Activated gamma-delta T cell treated with Interleukin-2 at 50 U/mL for 16 hours (primary cell): Measurements from ENCODE around the gene ITIH1.
"Not testable (repeated sequence)": the region's sequence is repeated elsewhere in the genome, so short reads cannot be mapped to it uniquely, and the experiment has no call there.

Experiments
- DNase-seq: peaks from one replicate; pipeline ENCODE4 v3.0.0-alpha.2; 2020

Gene ITIH1

DNA sequence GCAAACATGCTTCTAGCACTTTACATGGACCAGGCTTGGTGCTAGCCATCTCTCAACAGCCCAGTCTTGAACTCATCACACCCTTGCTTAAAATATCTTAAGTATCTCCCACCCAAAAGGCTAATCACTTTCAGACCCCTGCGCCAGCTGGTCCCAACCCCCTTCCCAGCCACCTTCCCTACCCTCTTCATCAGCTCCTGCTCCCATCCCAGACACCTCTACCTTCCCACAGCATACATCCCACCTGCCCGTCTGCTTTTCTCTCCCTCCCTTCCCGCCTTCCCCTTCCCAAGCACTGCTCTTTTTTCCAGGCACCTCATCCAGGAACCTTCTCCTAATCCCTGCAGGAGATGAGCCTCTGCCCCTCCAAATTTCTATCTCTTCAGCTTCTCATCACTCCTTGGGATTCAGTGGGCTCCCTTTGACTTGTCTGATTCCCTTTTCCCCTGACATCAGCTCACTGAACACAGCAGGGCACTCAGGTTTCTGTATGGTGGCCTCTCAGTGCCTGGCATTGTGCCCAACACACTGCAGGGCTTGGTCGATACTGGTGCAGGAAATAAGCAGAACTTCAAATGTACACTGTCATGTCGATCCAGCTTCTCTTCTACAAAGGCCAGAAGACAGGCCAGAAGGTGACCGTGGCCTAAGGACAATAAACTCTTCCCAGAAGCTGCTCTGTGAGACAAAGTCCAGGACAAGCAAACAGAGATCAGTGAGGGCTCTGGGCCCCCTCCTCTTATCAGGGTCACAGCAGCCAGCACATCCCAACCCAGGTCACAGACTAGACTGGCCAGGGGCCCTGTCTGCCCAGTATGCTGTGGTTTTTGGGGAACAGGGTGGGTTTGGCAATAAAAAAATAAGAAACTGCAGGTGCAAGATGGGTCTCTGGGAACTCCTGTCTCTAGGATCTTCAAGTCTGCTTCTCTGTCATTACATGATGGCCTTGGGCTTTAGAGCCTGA is 2.2 kb upstream of the ITIH1 start:
- no peak for DNase-seq

GRCh38 chr3:52775877-52776276 is 1.5 kb upstream of the ITIH1 start:
- no peak for DNase-seq

GRCh38 chr3:52776486-52776885 is 913 bp upstream of the ITIH1 start:
- not testable (repeated sequence) for DNase-seq

- DNase-seq, result no peak
Observed at GRCh38 chr3:52777959-52778805, 783 bp downstream of the ITIH1 start.

DNA sequence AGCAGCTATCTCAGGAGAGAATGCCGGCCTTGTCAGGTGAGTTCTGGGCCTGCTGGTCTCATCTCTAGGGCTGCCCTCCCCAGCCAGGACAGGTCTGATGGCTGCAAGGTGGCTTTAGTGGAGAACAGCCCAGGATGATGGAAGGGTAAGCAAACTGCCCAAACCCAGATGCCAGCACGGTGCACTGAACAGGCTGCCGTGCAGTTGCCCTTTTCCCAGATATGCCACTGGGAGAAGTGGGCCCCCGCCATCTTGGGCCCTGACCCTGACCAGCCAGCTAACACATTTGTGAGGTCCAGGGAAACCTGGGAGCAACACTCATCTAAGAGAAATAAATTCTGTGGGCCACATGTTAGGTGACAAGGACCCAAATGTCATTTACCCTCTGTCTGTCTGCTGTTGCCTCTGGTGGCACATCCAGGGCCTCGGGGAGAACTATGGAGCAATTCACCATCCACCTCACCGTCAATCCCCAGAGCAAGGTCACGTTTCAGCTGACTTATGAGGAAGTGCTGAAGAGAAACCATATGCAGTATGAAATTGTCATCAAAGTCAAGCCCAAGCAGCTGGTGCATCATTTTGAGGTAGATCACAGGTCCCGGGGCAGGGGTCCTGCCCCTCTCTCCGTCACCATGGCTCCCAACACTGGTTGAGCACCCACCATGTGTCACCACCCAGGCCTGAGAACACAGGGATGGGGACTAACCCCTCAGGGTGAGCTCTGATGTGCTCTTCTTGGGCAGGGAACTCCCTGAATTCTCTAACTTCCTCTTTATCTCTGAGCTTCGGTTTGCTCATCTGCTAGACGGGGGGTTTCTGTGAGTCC is 1.8 kb downstream of the ITIH1 start:
- no peak for DNase-seq

GRCh38 chr3:52779837-52780585 is 2.6 kb downstream of the ITIH1 start:
- no peak for DNase-seq

GRCh38 chr3:52781741-52782140 is 4.3 kb downstream of the ITIH1 start:
- no peak for DNase-seq

DNA sequence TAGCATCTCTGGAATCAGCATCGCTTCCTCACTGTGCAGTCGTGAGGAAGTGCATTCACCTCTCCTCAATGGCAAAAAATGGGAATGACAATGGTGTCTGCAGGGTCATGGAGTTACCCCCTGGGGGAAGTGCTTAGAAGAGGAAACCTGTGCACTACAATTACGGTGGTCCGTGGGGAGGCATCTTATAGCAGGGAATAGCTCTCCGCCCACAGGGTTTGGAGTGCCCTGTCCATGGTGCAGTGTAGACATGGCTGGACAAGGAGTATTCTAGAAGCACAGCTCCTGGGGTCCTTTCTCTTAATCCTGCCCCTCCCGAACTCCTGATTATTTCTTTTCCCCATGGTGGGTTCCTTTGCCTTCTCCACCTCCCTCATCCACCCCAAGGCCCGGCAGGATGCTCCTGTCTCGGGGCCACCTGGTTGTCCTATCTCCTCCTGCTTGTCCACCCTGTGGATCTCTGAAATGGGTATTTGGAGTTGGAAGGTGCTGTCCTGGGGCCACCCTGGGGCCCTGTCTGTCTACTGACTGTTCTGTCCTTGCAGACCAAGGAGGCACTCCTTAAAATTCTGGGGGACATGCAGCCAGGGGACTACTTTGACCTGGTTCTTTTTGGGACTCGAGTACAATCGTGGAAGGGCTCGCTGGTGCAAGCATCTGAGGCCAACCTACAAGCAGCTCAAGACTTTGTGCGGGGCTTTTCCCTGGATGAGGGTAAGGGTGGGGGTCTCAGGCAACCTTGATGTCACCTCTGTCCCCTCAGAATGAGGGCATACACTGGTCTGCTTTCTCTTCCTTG is 5.2 kb downstream of the ITIH1 start:
- DNase-seq, result no peak

DNA sequence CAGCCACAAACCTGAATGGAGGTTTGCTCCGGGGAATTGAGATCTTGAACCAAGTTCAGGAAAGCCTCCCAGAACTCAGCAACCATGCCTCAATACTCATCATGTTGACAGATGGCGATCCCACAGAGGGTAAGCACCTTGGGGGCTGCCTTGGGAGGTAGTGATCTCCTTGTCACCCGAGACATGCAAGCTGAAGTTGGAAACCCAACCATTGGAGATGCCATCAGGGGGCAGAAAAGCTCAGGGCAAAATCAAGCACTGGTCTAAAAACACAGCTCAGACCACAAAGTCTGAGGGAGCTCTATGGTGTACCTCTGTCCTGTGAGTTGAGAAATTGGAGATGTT is 5.8 kb downstream of the ITIH1 start:
- DNase-seq, result no peak

GRCh38 chr3:52784021-52784621 is 6.7 kb downstream of the ITIH1 start:
- DNase-seq, result no peak

DNA sequence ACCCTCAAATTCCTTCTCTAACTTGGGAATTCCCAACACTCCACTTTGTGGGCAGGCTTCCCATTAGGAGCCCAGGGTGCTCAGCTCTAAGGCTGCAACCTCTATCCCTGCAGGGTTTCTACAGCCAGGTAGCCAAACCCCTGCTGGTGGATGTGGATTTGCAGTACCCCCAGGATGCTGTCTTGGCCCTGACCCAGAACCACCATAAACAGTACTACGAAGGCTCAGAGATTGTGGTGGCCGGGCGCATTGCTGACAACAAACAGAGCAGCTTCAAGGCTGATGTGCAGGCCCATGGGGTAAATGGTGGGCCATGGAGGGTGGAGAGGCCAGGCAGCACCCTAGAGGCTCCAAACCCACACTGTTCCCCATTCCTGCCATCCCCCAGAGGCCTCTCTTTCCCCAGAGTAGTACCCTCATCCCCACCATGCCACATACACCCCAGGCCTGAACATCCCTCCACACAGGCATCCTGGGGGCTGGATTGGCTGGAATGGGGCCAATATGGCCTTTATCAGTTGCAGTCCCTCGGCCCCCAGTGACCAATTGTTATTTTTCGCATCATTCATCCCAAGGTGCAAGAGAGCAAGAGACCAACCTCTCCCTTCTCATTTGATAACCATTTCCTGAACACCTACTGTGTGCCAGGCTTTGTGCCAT is 7.7 kb downstream of the ITIH1 start:
- DNase-seq, result no peak

- no peak for DNase-seq
Observed at GRCh38 chr3:52786330-52787215, 9.2 kb downstream of the ITIH1 start.

DNA sequence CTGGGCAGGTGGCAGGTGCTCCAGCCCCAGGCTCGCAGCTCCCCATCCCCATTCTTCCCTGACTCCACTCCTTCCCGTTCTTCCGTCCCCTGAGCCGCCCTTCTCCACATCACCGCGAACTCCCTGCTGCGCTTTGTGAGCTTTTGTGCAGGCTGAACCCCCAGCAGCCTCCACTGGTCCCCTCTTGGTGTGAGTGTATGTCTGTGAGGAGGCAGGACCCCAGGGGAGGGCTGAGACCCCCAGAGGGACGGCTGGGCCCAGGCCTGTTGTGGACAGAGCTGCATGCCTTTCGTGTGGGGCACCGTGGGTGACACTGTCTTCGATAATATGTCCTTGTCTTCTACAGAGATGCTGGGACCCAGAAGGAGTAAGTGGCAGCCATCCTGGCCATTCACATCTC is 9.8 kb downstream of the ITIH1 start:
- DNase-seq, result no peak

DNA sequence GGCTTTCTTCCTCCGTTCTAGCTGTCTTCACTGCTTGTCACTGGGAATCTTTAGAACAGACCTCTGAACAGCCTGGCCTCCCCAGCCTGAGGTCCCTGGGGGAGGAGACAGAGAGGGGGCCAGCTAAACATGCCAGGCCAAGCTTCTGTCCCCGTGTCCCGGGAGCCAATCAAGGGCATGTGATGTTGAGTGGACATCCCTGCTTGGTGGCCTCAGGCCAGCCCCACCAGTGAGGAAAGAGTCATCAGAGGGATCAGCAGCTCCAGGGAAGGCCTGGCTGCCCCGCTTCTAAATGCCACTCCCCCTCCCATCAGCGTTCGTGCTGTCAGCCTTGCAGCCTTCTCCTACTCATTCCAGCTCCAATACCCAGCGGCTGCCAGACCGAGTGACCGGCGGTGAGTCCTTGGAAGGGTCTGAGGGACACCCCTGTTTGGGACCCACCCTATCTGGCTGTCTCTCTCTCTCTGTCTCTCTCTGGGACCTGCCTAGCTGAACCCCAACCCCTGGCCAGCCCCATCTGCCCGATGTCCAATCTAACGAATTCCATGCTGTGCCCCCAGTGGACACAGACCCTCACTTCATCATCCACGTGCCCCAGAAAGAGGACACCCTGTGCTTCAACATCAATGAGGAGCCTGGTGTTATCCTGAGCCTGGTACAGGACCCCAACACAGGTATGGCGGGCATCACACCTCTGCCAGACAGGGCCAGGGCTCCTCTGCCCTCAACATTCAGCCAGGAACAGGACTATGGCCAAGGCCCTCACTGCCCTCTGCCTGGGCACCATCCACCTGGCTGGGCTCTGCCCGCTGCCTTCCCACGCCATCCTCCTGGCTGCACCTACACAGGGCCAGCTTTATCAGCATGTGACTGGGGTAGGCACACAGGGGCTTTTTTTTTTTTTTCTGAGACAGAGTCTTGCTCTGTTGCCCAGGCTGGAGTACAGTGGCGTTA is 10.6 kb downstream of the ITIH1 start:
- no peak for DNase-seq

- no peak for DNase-seq
Observed at GRCh38 chr3:52788890-52789745, 11.7 kb downstream of the ITIH1 start.

DNA sequence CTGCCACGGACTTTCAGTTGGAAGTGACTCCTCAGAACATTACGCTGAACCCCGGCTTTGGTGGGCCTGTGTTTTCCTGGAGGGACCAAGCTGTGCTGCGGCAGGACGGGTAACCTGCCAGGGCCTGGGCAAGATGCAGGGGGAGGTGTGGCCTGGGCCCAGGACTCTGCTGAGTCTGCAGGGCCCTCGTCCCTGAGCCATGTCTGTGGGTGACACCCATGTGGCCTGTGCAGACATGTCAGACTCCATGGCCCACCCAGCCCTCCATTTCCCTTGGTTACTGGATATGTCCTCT is 12.3 kb downstream of the ITIH1 start:
- no peak for DNase-seq

DNA sequence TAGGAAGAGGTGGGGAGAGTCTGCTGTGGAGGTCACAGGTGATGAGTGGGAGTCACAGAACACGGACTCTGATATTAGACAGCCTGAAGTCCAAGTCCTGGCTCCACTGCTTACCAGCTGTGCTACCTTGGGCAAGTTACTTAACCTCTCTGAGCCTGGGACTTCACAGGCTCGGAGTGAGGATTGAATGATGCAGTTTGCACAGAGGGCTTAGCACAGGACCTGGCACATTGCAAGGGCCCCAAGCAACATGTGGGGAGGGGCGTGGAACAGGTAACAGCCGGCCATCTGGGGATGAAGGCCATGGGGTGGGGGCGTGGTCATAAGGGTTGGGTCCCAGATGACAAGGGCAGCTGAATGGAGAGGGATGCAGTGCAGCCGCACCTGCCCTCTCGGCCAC is 12.9 kb downstream of the ITIH1 start:
- no peak for DNase-seq
